AG04449 (cell line): ENCODE data around the gene PDE11A.

Source experiments
- CTCF ChIA-PET: fragments of 350-600 bp; formaldehyde crosslinking; extraction: SDS; loops from one replicate; lab custom pipeline; 2021; ENCODE audit warnings: antibody characterized with exemption; lab: Yijun Ruan, JAX
- POLR2A ChIA-PET: fragments of 400-600, 350-600 bp; formaldehyde crosslinking; extraction: SDS; loops from one replicate; lab custom pipeline; 2020; ENCODE audit warnings: antibody characterized with exemption, inconsistent platforms; lab: Yijun Ruan, JAX
- DNase-seq: peaks from one replicate; pipeline ENCODE4 v3.0.0-alpha.2; 2010; ENCODE audit warnings: low read depth, low spot score
- H3K4me3 ChIP-seq: 2 replicates; pipeline ENCODE4 v1.5.1; 2011; ENCODE audit warnings: low read depth, mild to moderate bottlenecking, control low read depth, low read length
- TF ChIP-seq, protein P1 (sequence below): IDR thresholded peaks from one replicate; pipeline ENCODE4 v1.5.1; 2011; ENCODE audit warnings: mild to moderate bottlenecking, moderate library complexity, low read length, control low read depth, inconsistent platforms; ENCODE audit not compliant: insufficient read depth; ENCODE audit errors: missing control alignments

The PDE11A gene

DNA sequence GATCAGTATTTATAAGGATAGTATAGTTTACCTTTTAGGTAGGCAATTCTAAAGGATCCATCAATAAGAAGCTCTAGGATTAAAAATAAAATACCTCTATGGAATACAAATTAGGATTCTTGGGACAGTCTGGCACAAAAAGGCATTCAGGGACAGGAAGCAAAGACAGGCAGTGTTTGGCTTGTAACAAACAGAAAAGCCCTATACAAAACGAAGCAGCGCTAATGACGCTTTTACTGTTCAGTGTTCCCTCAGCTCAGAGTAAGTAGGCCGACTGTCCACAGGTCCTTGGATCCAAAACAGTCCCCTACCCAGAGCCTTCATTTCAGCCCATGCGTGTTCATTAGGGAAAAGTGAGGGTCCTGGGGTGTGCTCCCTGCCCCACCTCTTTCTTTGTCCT lies 443.7 kb downstream of the PDE11A start:
- ChIA-PET POLR2A (no interaction called here), CTCF (interaction anchor here (1.4 to 1.6 kb wide), 2 partner anchors 96 to 134 kb away, joined by 3 read pairs; no protein-coding TSS in a partner anchor)
- DNase-seq, result no peak

GRCh38 chr2:177625744-177626650 lies 446.6 kb downstream of the PDE11A start:
- ChIA-PET CTCF (interaction anchor here (0.9 kb wide), 1 partner anchor 136 kb away, joined by 3 read pairs; no protein-coding TSS in a partner anchor), POLR2A (no interaction called here)
- TF ChIP-seq, protein P1, sequence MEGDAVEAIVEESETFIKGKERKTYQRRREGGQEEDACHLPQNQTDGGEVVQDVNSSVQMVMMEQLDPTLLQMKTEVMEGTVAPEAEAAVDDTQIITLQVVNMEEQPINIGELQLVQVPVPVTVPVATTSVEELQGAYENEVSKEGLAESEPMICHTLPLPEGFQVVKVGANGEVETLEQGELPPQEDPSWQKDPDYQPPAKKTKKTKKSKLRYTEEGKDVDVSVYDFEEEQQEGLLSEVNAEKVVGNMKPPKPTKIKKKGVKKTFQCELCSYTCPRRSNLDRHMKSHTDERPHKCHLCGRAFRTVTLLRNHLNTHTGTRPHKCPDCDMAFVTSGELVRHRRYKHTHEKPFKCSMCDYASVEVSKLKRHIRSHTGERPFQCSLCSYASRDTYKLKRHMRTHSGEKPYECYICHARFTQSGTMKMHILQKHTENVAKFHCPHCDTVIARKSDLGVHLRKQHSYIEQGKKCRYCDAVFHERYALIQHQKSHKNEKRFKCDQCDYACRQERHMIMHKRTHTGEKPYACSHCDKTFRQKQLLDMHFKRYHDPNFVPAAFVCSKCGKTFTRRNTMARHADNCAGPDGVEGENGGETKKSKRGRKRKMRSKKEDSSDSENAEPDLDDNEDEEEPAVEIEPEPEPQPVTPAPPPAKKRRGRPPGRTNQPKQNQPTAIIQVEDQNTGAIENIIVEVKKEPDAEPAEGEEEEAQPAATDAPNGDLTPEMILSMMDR, result no peak
- no peak overlapping the region for H3K4me3 ChIP-seq
- no peak for DNase-seq

More for the DNA sequence above, 443.7 kb downstream of the PDE11A start:
- H3K4me3 ChIP-seq, result no peak overlapping the region
- TF ChIP-seq, protein P1, result no peak

DNA sequence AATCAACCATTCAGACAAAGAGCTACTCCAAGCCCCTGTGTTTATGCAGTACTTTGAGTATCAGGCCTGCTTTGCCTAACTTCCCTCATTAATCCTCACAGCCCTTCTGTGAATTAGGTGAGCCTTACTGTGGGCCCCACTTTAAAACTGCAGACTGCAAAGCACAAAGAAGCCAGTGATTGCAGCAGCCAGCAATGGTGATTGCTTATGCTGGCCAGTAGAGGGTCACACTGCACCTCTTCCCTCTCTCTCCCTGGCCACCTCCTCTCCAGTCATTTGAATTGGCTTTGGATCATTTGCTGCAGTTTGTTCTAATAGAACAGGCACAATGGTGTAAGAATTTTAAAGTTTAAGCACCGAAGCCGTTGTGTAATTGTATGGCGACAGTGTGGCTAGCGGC lies 450.1 kb downstream of the PDE11A start:
- POLR2A ChIA-PET, result no interaction called here
- TF ChIP-seq, protein P1, result peak; percentile 60
- CTCF ChIA-PET, result interaction anchor here (1.0 to 2.1 kb wide), 3 partner anchors 16 to 102 kb away, joined by 3 to 8 read pairs (median 4); no protein-coding TSS in a partner anchor
- DNase-seq, result no peak
- no peak overlapping the region for H3K4me3 ChIP-seq

GRCh38 chr2:177619986-177620385 lies 452.6 kb downstream of the PDE11A start:
- ChIA-PET CTCF (no interaction called here), POLR2A (no interaction called here)
- DNase-seq, result no peak
- H3K4me3 ChIP-seq, result no peak overlapping the region
- TF ChIP-seq, protein P1, result no peak

DNA sequence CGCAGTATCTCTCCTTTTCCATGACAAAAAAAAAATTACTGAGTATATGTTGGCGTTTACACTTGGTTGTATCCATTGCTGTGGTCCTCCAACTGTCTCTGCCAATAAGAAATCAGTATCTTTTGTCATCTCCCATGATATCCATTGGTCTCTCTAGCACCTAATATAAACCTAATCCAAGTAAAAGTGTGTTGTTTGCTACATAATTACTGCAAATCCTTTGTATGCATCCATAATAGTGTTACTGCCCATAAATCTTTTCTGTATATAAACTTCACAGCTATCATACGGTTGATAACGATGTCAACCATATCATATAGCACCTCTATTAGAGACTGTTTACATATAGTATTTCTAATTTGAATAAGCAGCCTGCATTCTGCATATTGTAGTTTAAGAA lies 453.1 kb downstream of the PDE11A start:
- TF ChIP-seq, protein P1, result no peak
- ChIA-PET CTCF (no interaction called here), POLR2A (no interaction called here)
- no peak overlapping the region for H3K4me3 ChIP-seq
- DNase-seq, result no peak
